ENCODE results near the gene MSI2. TPM values are rescaled to one million over a fixed set of nuclear protein-coding genes. Genes with fewer than 3 reads are reported as not detected.

Gene MSI2
- polyA plus RNA-seq, 1 donor from 2014 or later: 3.8 TPM

DNA sequence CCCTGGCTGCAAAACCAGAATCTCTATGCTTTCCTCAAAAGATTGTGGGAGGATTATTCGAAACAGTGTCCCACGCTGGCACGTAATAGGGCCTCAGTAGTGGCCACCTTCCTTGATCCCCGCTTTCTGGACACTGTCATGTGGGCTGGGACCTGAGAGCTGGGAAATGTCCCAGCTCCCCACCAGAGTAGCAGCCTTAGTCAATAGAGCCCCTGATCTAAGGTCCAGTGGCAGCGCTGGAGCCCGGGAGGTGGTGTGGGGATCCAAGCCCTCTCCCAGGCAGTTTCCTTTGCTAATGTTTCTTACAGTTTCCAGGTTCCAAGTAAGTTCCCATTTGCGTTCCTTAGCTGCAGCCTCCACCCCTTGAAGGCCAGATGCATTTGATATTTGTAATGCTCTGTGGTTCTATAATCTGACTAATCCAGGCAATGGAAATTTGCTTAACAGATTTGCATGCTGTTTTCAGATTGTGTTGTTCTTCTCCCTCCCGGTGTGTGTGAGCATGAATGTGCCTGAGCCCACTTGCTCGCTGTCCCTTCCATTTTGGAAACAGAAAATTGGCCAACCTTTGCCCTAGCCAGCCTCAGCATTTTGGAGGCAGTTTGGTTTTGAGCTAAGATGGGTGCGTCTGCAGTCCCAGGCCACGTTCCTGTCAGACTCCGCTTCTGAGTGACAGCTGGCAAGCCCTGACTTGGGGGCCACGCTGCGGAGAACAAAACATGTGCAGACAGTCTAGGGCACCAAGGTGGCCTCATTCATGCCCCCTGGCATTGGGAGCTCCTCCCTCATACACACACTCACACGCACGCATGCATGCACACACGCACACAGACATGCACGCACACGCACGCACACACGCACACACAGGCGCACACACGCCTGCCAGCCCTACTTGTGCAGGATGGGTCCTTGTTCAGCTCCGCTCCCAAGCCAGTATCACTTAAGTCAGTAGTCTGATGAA, 419.4 kb downstream of the MSI2 start:
- H3K27me3 Mint-ChIP-seq: no peaks in the 10 kb centered on the region
- H3K4me3 Mint-ChIP-seq: peak overlapping the region in 1 of 4 donors; percentile 54
- no peak overlapping the region for H3K27ac Mint-ChIP-seq
- peaks cover 12% of the 10 kb centered on the region for H3K36me3 Mint-ChIP-seq
- no peaks in the 10 kb centered on the region for H3K9me3 Mint-ChIP-seq
- H3K4me1 Mint-ChIP-seq: peaks cover 3 to 6% (median 6%) of the 10 kb centered on the region in 3 donors

DNA sequence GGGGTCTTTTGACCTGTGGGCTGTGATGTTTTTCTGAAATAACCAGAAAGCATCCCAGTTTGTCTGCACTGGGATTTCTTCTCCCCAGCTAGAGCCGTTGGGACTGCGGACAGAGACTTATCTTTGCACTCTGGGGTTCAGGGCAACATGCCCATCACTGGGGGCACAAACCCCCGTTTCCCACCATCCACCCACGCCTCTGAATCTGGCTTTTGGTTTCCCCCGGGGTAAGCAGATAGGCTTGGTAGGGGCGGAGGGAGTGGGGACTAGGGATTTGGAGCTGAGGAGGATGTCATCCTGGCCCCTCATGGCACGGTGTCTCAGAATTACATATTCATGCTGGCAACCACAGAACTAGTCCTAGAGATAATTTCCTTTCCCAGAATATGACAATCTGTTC, 420.2 kb downstream of the MSI2 start:
- H3K9me3 Mint-ChIP-seq: no peaks in the 10 kb centered on the region
- no peaks in the 10 kb centered on the region for H3K27me3 Mint-ChIP-seq
- H3K4me1 Mint-ChIP-seq: peaks cover 3 to 6% (median 5%) of the 10 kb centered on the region in 3 donors
- H3K4me3 Mint-ChIP-seq: no peak overlapping the region
- no peak overlapping the region for H3K27ac Mint-ChIP-seq
- peaks cover 12% of the 10 kb centered on the region for H3K36me3 Mint-ChIP-seq

DNA sequence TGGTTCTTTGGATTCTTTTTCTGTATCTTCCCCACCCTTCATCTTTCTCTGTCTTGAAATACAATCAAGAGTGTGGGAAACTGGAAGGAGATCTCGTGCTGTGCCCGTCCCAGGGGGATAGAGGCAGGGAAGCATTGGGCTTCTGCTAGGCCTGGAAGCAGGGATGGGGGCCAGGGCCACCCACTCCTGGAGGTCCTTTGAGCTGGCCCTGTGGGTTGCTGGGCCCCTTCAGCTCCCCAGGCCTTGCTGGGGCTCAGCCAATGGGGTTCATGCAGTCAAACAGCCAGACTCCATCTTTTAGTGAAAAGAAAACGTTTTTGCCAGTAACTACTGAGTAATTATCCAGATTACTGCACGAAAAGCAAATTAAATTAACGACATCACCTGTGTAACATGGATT, 421.0 kb downstream of the MSI2 start:
- Mint-ChIP-seq H3K4me3 (no peak overlapping the region), H3K9me3 (no peaks in the 10 kb centered on the region), H3K4me1 (no peaks in the 10 kb centered on the region), H3K27ac (no peak overlapping the region), H3K27me3 (no peaks in the 10 kb centered on the region), H3K36me3 (peaks cover 15% of the 10 kb centered on the region)

DNA sequence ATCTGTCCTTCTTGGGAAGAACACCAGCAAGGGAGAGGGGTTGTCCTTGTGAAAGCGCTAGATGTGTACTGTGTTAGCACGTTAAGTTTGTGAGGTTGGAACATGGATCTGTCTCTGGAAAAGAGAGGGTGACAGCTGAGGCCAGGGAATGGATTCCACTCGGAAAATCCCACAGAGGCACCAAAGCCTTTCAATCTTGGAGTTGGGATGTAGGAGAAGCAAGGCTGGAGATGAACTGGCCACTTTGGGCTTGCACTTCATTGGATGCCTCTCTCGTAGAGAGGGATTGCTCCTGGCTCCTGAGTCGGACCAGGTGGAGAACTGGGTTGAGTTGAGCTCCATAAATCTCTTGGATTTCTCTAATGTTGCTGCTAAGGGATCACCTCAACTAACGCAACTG, 421.5 kb downstream of the MSI2 start:
- H3K4me3 Mint-ChIP-seq: no peak overlapping the region
- no peaks in the 10 kb centered on the region for H3K27me3 Mint-ChIP-seq
- no peak overlapping the region for H3K27ac Mint-ChIP-seq
- peaks cover 13% of the 10 kb centered on the region for H3K36me3 Mint-ChIP-seq
- no peaks in the 10 kb centered on the region for H3K4me1 Mint-ChIP-seq
- H3K9me3 Mint-ChIP-seq: no peaks in the 10 kb centered on the region

DNA sequence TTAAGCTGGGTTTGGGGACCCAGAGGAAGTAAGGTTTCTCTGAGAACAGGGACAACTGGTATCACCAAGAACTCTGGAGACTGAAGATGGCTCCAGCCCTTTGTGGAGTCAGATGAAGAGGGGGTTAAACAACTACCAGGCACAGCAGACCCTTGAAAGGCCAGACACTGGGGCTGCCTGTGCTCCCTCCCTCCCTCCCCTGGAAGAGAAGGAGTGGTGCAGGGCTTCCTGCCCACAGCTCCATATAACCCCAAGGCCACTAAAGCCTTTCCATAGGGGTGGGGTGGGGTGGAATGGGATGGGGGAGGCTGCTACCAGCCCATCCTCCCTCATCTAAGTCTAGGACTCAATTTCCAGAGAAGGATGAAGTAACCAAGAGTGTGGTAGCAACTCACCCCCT, 422.1 kb downstream of the MSI2 start:
- Mint-ChIP-seq H3K4me3 (no peak overlapping the region), H3K27ac (no peak overlapping the region), H3K4me1 (no peaks in the 10 kb centered on the region), H3K36me3 (peaks cover 13% of the 10 kb centered on the region), H3K27me3 (no peaks in the 10 kb centered on the region), H3K9me3 (no peaks in the 10 kb centered on the region)

DNA sequence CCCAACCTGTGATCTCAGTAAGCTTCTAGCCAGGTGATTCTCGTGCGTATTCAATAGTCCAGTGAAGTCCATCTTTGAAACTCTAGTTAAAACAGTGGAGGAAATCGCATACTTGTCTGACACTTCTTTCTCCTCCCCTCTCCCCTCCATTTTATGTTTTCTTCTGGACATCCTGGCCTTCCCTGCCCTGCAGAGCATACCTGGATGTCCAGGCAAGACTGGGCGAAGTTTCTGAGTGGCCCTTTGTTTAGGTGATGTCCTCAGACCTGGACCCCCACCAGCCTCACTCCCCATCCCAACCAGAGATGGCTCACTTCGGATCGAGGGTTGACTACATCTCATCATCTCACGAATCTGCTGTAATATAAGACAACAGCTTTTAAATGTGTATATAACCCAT, 423.0 kb downstream of the MSI2 start:
- no peaks in the 10 kb centered on the region for H3K27me3 Mint-ChIP-seq
- H3K4me3 Mint-ChIP-seq: no peak overlapping the region
- H3K9me3 Mint-ChIP-seq: no peaks in the 10 kb centered on the region
- peaks cover 13% of the 10 kb centered on the region for H3K36me3 Mint-ChIP-seq
- H3K4me1 Mint-ChIP-seq: no peaks in the 10 kb centered on the region
- H3K27ac Mint-ChIP-seq: peak overlapping the region in 1 of 3 donors; percentile 38

DNA sequence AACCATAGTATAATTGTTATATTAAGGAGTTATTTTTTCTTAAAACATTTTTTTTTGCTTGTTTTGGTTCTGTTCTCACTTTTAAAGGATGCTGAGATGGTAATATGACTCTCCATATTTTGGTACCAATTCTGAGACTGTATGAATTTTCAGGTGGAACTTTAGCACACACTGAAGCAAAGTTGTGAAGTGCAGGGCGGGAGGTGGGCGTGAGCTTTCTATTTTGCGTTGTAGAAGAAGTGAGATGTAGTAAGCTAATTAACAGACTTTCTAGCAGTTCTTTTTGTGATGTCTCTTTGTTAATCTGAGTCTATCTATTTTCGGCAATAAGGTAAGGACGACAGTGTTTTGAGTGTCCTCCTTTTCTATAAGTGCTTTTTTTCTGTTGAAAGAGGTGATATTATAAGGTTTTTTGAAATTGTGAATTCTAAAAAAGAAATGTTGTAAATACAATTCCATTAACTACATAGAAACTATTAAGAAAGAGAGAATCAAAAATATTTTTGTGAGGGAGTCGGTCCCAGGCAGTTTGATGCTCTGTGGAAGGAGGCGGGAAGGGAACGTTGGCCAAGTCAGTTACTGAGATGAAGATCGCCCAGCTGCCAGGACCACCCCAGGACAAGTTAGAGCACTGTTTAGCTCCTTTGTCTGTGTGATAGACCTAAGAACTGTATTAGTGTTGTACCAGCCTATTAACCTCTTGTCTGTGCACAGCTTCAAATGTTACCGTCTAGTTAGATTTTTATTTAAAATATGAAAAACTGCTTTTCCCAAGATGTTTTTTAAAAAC, 423.8 kb downstream of the MSI2 start:
- Mint-ChIP-seq H3K4me1 (no peaks in the 10 kb centered on the region), H3K27me3 (no peaks in the 10 kb centered on the region), H3K9me3 (no peaks in the 10 kb centered on the region), H3K4me3 (no peak overlapping the region), H3K27ac (peak overlapping the region in 1 of 3 donors; percentile 17), H3K36me3 (peaks cover 13% of the 10 kb centered on the region)

DNA sequence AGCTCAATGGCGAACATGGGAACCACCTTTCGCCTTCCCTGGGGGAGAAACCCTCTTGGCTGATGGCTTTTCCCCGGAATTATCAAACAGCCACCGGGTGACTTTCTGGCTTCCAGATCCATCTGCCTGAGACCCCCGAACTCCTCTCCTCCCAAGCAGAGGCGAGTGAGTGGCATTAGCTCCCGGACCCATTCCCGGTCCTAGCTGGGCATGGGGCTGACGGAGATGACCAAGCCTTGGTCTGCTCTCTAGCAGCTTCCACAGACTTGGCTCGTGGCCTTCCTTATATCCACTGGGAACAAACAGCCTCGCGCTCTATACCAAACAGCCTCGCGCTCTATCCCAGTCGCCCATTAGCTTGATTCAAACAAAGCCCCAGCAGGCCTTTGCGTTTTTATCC, 426.4 kb downstream of the MSI2 start:
- H3K4me3 Mint-ChIP-seq: no peak overlapping the region
- H3K27ac Mint-ChIP-seq: no peak overlapping the region
- no peaks in the 10 kb centered on the region for H3K9me3 Mint-ChIP-seq
- H3K27me3 Mint-ChIP-seq: no peaks in the 10 kb centered on the region
- H3K4me1 Mint-ChIP-seq: no peaks in the 10 kb centered on the region
- peaks cover 5% of the 10 kb centered on the region for H3K36me3 Mint-ChIP-seq

DNA sequence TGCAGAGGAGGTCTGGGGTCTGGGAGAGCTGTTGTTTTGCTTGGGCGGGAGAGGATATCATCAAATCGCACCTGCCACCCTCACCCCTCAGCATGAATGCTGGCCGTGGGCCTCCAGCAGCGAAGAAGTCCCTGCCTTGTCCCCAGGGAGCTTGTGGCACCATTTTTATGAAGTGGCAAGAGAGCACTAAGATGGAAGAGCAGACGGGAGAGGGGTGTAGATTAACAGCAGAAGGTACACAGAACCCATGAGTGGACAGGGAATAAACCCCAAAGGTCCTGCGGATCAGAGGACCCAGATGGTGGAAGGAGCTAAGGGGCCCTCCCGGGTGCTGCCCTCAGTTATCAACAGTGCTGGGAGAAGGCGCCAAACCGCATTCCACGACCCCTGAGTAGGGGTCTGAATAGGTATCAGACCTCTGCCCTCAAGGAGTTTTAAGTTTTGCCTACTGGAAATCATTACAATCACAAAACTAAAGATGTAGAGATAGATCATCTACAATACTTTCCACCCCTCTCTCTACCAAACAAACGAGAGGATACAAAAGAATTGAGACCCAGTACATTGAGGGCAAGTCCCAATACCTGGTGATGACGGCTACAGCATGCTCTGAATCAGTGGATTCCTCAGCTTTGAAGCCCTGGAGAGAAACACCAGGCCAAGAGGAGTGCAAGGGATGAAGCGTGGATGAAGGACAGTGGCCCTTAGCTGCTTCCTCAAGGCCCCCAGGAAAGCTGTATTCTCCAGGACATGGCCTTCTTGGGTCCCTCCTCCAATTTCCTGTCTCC, 428.6 kb downstream of the MSI2 start:
- no peaks in the 10 kb centered on the region for H3K4me1 Mint-ChIP-seq
- peak overlapping the region in 1 of 3 donors; percentile 73 for H3K27ac Mint-ChIP-seq
- H3K36me3 Mint-ChIP-seq: peaks cover 5% of the 10 kb centered on the region
- no peak overlapping the region for H3K4me3 Mint-ChIP-seq
- no peaks in the 10 kb centered on the region for H3K27me3 Mint-ChIP-seq
- H3K9me3 Mint-ChIP-seq: no peaks in the 10 kb centered on the region

DNA sequence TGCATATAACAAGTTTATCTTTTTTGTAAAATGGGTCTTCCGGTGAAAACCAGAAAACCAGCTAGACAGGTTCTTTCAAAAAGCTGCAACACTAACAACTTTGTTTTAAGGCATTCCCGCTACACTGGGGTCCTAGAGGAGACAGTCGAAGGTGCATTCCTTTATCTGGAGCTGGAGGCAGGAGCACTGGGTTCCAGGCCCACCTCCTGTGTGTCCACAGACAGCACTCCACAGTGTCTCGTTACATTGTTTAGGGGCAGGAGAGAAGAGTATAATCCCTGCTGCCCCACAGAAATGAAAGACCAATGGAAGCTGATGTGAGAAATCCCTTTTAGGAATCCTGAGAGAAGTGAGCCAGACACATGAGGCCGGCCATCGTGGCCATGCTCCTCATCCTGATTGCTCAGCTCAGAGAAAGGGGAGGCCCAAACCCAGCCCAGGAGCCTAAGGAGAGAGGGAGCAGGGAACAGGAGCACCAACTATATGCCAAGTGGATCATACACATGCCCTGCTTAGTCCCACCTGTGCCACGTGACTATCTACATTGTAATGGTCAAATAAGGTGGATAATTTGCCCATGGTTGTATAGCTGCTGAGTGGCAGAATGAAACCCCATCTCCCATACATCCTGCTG, 429.3 kb downstream of the MSI2 start:
- Mint-ChIP-seq H3K27ac (peak overlapping the region in 1 of 3 donors; percentile 73), H3K4me3 (no peak overlapping the region), H3K36me3 (peaks cover 2% of the 10 kb centered on the region), H3K27me3 (no peaks in the 10 kb centered on the region), H3K4me1 (no peaks in the 10 kb centered on the region), H3K9me3 (no peaks in the 10 kb centered on the region)

DNA sequence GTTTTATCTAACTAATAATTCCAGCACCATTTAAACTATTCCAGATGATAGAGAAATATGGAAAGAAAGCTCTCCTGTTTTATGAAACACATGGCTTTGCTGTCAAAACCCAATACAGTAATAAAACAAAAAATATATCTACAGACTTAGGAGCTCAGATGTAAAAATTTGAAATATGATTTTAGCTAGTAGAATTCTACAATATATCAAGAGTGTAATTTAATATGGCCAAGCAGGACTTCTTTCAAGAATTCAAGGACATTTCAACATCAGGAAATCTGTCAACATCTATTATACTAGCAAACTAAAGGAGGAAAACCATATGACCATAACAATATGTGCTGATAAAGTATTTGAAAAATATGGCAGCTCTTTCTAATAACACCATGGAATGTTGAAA, 431.3 kb downstream of the MSI2 start:
- peaks cover 2 to 6% (median 4%) of the 10 kb centered on the region in 3 donors for H3K9me3 Mint-ChIP-seq
- no peaks in the 10 kb centered on the region for H3K27me3 Mint-ChIP-seq
- H3K27ac Mint-ChIP-seq: no peak overlapping the region
- H3K4me1 Mint-ChIP-seq: peaks cover 3 to 6% (median 4%) of the 10 kb centered on the region in 3 donors
- H3K4me3 Mint-ChIP-seq: no peak overlapping the region
- peaks cover under 1% of the 10 kb centered on the region for H3K36me3 Mint-ChIP-seq

DNA sequence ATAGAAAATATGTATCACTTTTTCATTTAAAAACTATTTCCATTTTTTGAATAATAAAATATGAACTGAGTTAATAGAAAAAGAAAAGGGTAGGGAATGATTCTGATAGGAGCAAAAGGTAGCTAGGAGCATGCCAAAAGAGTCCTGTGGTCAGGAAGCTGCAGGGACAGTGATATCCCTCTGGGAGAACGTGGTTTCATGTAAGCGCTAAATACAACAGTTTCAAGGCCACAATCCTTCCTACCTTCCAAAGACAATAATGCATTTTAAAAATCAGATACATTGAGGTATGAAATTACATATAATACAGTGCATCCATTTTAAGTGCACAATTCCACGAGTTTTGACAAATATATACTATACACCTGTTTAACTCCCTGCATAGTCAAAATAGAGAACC, 432.9 kb downstream of the MSI2 start:
- Mint-ChIP-seq H3K27me3 (no peaks in the 10 kb centered on the region), H3K27ac (no peak overlapping the region), H3K4me1 (peaks cover 8 to 15% (median 9%) of the 10 kb centered on the region in 3 donors), H3K36me3 (peaks cover 2% of the 10 kb centered on the region), H3K4me3 (no peak overlapping the region), H3K9me3 (peaks cover 4 to 11% (median 8%) of the 10 kb centered on the region in 3 donors)

DNA sequence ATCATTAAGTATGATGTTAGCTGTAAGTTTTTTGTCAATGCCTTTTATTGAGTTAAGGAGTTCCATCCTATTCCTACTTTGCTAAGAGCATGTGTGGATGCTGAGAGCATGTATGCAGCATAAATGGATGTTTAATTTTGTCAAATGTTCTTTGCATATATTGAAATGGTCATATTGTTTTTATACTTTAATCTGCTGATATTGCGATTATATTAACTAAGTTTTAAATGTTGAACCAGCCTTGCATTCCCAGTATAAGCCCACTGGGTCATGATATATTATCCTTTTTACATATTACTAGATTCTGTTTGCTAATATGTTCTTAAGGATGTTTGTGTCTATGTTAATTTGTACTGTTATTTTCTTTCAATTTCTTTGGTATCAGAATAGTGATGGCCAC, 435.6 kb downstream of the MSI2 start:
- Mint-ChIP-seq H3K27ac (no peak overlapping the region), H3K4me1 (peaks cover 8 to 19% (median 9%) of the 10 kb centered on the region in 3 donors), H3K27me3 (no peaks in the 10 kb centered on the region), H3K36me3 (peaks cover 2% of the 10 kb centered on the region), H3K9me3 (peaks cover 5 to 11% (median 8%) of the 10 kb centered on the region in 3 donors), H3K4me3 (no peak overlapping the region)

DNA sequence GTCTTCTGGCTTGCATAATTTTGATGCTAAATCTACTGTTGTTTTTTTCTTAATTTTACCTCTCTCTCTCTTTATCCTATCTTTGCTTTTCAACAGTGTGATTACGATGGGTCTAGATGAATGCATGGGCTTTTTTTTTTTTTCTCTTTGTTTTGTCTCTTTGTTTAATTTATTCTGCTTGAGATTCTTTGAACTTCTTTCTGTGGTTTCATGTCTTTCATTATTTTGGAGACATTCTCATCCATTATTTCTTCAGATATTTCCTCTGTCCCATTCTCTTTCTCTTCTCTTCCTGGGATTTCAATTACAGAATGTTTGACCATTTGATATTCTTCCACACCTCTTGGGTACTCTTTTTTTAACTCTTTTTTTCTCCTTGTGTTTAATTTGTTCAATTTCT, 436.4 kb downstream of the MSI2 start:
- Mint-ChIP-seq H3K9me3 (peaks cover 5 to 11% (median 8%) of the 10 kb centered on the region in 3 donors), H3K27ac (peak overlapping the region in 1 of 3 donors; percentile 64), H3K36me3 (peaks cover 2% of the 10 kb centered on the region), H3K4me3 (peak overlapping the region in 1 of 4 donors; percentile 55), H3K4me1 (peaks cover 8 to 19% (median 9%) of the 10 kb centered on the region in 3 donors), H3K27me3 (no peaks in the 10 kb centered on the region)
